ENCODE results near the gene NOX3. TPM values are rescaled to one million over a fixed set of nuclear protein-coding genes. Genes with fewer than 3 reads are reported as not detected.

Gene NOX3
- total and polyA plus RNA-seq, 2 donors (not counting 3 experiments of a cell fraction or from before 2014, with no cell fraction given), result not detected

DNA sequence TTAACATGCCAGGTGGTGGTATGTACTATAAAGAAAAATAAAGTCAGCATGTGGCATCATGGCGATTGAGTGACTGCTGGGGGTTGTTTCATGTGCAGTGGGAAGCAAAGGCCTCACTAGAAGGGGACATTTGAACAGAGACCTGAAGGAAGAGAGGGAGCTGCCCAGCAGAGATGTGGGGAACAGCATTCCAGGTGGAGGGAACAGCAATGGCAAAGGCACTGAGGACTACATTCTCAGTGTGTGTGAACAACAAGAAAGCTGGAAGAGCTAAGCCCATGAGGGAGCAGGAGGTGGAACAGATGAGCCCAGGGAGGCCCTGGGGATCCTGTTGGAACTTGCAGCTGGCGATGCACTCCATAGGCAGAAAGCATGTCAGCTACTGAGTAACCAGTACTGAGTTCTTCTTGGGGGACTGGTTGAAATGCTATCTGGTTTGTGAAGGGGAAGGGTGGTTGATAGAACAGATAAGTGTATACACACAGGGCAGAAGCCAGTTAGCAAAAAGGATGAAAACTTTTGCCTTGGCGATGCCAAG, 29.2 kb downstream of the NOX3 start:
- Histone ChIP-seq H4K20me1 (replicated peaks; ENCODE audit: control insufficient read depth, extremely low read depth, insufficient read depth, low read length) (no peaks in the 10 kb centered on the region), H3K4me1 (ENCODE audit: control insufficient read depth, extremely low read depth, insufficient read depth, low read length) (peaks cover 19% of the 10 kb centered on the region), H3K9me3 (replicated peaks; ENCODE audit: control insufficient read depth, insufficient read depth, low read length) (no peaks in the 10 kb centered on the region), H3K79me2 (ENCODE audit: control insufficient read depth, insufficient read depth, low read length) (no peaks in the 10 kb centered on the region), H2AFZ (ENCODE audit: low read depth, low read length) (no peak overlapping the region), H3K36me3 (ENCODE audit: control insufficient read depth in 2 of 2, extremely low read depth in 1 of 2, insufficient read depth in 2 of 2, low read length in 2 of 2) (no peaks in the 10 kb centered on the region), H3K27me3 (ENCODE audit: control insufficient read depth in 2 of 2, insufficient read depth in 2 of 2, low read length in 2 of 2) (no peaks in the 10 kb centered on the region), H3K4me3 (replicated peaks in 1 of 3; ENCODE audit: insufficient read depth in 1 of 3, low read depth in 1 of 3, low read length in 3 of 3) (no peak overlapping the region), H3K9ac (replicated peaks; ENCODE audit: extremely low read depth, insufficient read depth, low read length) (no peak overlapping the region), H3K9me1 (replicated peaks; ENCODE audit: control insufficient read depth, extremely low read depth, insufficient read depth, low read length) (no peaks in the 10 kb centered on the region), H3K4me2 (ENCODE audit: insufficient read depth, low read length) (no peak overlapping the region), H3K27ac (ENCODE audit: insufficient read depth, low read depth, low read length) (no peak overlapping the region)
- BruUV-seq (replicated peaks), result no TSS peak
- DNase-seq (ENCODE audit: low read depth, low spot score), result no peak
- intact Hi-C loops (cut with micrococcal nuclease) (no loop called here), dilution Hi-C loops (cut with MboI; ENCODE audit: extremely low pct_ligation_motif_present, low sequenced_read_pairs) (no loop called here)
- POLR2A ChIA-PET, result no interaction called here
- CTCF ChIA-PET, result no interaction called here
- TF ChIP-seq EZH2 (IDR thresholded peaks at IDR 0.05; ENCODE audit: borderline replicate concordance, low read depth, low read length, severe bottlenecking) (no peak), POLR2A (IDR thresholded peaks at IDR 0.05; ENCODE audit: low read depth, low read length) (no peak), FOS (IDR thresholded peaks at IDR 0.05; ENCODE audit: borderline replicate concordance, insufficient read depth, low read length) (no peak), JUN (IDR thresholded peaks at IDR 0.05; ENCODE audit: borderline replicate concordance, insufficient read depth, insufficient read length, low read depth) (no peak), GATA2 (IDR thresholded peaks at IDR 0.05; ENCODE audit: insufficient read depth, insufficient read length, low read depth, low read length) (no peak), POLR2AphosphoS5 (IDR thresholded peaks at IDR 0.05; ENCODE audit: insufficient read depth, low read depth, low read length) (no peak), MYC (IDR thresholded peaks at IDR 0.05; ENCODE audit: low read depth, low read length) (no peak)
- TF ChIP-seq, protein P1, sequence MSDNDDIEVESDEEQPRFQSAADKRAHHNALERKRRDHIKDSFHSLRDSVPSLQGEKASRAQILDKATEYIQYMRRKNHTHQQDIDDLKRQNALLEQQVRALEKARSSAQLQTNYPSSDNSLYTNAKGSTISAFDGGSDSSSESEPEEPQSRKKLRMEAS (IDR thresholded peaks at IDR 0.05; ENCODE audit: insufficient read depth, insufficient read length), result no peak
- TF ChIP-seq, protein P2, sequence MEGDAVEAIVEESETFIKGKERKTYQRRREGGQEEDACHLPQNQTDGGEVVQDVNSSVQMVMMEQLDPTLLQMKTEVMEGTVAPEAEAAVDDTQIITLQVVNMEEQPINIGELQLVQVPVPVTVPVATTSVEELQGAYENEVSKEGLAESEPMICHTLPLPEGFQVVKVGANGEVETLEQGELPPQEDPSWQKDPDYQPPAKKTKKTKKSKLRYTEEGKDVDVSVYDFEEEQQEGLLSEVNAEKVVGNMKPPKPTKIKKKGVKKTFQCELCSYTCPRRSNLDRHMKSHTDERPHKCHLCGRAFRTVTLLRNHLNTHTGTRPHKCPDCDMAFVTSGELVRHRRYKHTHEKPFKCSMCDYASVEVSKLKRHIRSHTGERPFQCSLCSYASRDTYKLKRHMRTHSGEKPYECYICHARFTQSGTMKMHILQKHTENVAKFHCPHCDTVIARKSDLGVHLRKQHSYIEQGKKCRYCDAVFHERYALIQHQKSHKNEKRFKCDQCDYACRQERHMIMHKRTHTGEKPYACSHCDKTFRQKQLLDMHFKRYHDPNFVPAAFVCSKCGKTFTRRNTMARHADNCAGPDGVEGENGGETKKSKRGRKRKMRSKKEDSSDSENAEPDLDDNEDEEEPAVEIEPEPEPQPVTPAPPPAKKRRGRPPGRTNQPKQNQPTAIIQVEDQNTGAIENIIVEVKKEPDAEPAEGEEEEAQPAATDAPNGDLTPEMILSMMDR (IDR thresholded peaks at IDR 0.05; ENCODE audit: extremely low read depth in 1 of 2, insufficient read depth in 1 of 2, low read depth in 1 of 2, low read length in 2 of 2), result no peak
- no peak for FAIRE-seq

Data from endothelial cell of umbilical vein (primary cell).